Body of pancreas (tissue), 4 donors: ENCODE data around the gene RNF225. TPM values are rescaled to one million over a fixed set of nuclear protein-coding genes. Genes with fewer than 3 reads are reported as not detected.
A peak's percentile ranks its signal among the peaks of the same experiment; 100 is the strongest.

Source experiments
- ATAC-seq: fragments of 150-250 bp; one replicate; pipeline ENCODE4 v1.9.1; 2016
- DNase-seq, 4 donors: peaks; one replicate each; pipeline ENCODE4 v3.0.0-alpha.2; 2019
- H3K27ac ChIP-seq, 4 donors: fragments of 200-600 bp; sonication (generic); 1 replicate in 3 of 4; 2 replicates in 1 of 4; pipeline versions ENCODE4 v1.5.1 to v1.6.1; 2016 to 2019; ENCODE audit warnings: mild to moderate bottlenecking in 1 of 4, mixed read lengths in 1 of 4, moderate library complexity in 1 of 4
- H3K27me3 ChIP-seq, 2 donors: fragments of 200-600 bp; sonication (generic); one replicate each; pipeline ENCODE4 v1.6.0; 2016; ENCODE audit warnings: mild to moderate bottlenecking in 1 of 2
- H3K36me3 ChIP-seq, 2 donors: fragments of 200-600 bp; sonication (generic); replicated peaks in 1 of 2; 2 replicates each; pipeline ENCODE4 v1.5.1; 2016; ENCODE audit warnings: low read depth in 2 of 2; ENCODE audit not compliant: insufficient read depth in 1 of 2
- H3K4me1 ChIP-seq: fragments of 200-600 bp; sonication (generic); one replicate; pipeline ENCODE4 v1.6.0; 2016
- H3K4me3 ChIP-seq, 2 donors: fragments of 200-600 bp; sonication (generic); 1 replicate in 1 of 2; 2 replicates in 1 of 2; pipeline ENCODE4 v1.5.1; 2016 to 2019
- H3K9me3 ChIP-seq, 3 donors: fragments of 200-600 bp; sonication (generic); 1 replicate in 2 of 3; 2 replicates in 1 of 3; pipeline ENCODE4 v1.5.1; 2016
- POLR2A ChIP-seq, 3 donors: fragments of 450-650 bp; IDR thresholded peaks; one replicate each; pipeline ENCODE4 v1.6.1; 2016; ENCODE audit warnings: antibody characterized with exemption in 3 of 3, mild to moderate bottlenecking in 2 of 3
- WGBS, 2 donors: methylation state at CpG; one replicate each; pipeline ENCODE4 v1.1.5; 2017; 5-methylcytosine and 5-hydroxymethylcytosine counted together
- intact Hi-C: fragments of 100-400 bp; cut with DNase I; formaldehyde crosslinking; loops from one replicate; pipeline ENCODE4 v1.15.1; 2023
- total RNA-seq, 2 donors: library from RNA; depleted of rRNA; stranded (reverse); fragments of >200 nt; gene quantifications; one replicate each; pipeline ENCODE4 v1.1.0, GENCODE V29; 2016
- TF ChIP-seq, protein P1 (sequence below), 7 experiments: fragments of 450-650 bp in 4 of 7; fragments of 200-600 bp in 3 of 7; sonication (generic) in 3 of 7; IDR thresholded peaks; one replicate each; pipeline ENCODE4 v1.5.1; 2016 to 2019; ENCODE audit warnings: antibody characterized with exemption in 7 of 7

Gene RNF225
- total RNA-seq, 2 donors from 2014 or later = not detected

GRCh38 chr19:58388175-58388526, 7.3 kb upstream of the RNF225 start:
- Histone ChIP-seq H3K4me1 (peaks cover 54% of the 10 kb centered on the region), H3K4me3 (peak overlapping the region in 1 of 2 donors; percentile 91), H3K27me3 (no peaks in the 10 kb centered on the region), H3K36me3 (peaks cover 5 to 12% of the 10 kb centered on the region in 2 donors), H3K9me3 (no peaks in the 10 kb centered on the region), H3K27ac (no peak overlapping the region)
- intact Hi-C loops = no loop called here
- TF ChIP-seq, protein P1, sequence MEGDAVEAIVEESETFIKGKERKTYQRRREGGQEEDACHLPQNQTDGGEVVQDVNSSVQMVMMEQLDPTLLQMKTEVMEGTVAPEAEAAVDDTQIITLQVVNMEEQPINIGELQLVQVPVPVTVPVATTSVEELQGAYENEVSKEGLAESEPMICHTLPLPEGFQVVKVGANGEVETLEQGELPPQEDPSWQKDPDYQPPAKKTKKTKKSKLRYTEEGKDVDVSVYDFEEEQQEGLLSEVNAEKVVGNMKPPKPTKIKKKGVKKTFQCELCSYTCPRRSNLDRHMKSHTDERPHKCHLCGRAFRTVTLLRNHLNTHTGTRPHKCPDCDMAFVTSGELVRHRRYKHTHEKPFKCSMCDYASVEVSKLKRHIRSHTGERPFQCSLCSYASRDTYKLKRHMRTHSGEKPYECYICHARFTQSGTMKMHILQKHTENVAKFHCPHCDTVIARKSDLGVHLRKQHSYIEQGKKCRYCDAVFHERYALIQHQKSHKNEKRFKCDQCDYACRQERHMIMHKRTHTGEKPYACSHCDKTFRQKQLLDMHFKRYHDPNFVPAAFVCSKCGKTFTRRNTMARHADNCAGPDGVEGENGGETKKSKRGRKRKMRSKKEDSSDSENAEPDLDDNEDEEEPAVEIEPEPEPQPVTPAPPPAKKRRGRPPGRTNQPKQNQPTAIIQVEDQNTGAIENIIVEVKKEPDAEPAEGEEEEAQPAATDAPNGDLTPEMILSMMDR (IDR thresholded peaks at IDR 0.05) = no peak
- no peak for TF ChIP-seq POLR2A (IDR thresholded peaks at IDR 0.05)
- DNase-seq (no peak), ATAC-seq (no peak)
- WGBS, 2 donors = 52 to 56% methylated on average over 2 to 3 of the region's 3 CpGs

- Histone ChIP-seq H3K36me3 (peaks cover 17 to 23% of the 10 kb centered on the region in 2 donors), H3K9me3 (no peaks in the 10 kb centered on the region), H3K4me3 (no peak overlapping the region), H3K27me3 (no peaks in the 10 kb centered on the region), H3K4me1 (peaks cover 43% of the 10 kb centered on the region), H3K27ac (no peak overlapping the region)
- intact Hi-C loops = no loop called here
- ATAC-seq (no peak), DNase-seq (no peak)
- TF ChIP-seq, protein P1 (IDR thresholded peaks at IDR 0.05) = no peak
- no peak for TF ChIP-seq POLR2A (IDR thresholded peaks at IDR 0.05)
- 85 to 92% methylated on average over 9 to 26 of the region's 26 CpGs for WGBS, 2 donors
Observed at GRCh38 chr19:58392945-58393724, 2.3 kb upstream of the RNF225 start.

DNA sequence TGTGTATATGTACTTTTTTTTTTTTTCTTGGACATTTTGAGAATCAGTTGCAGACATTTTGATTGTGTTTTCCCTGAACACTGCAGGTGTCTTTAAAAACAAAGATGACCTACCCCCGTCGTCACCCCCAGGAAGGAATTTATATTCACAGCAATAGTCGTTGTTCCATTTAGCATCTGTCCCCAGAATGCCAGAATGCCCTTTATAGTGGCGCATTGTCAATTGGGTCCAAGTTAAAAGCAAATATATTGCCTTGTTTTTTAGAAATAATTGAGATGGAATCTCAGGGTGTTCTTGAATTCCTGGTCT, 1.8 kb upstream of the RNF225 start:
- H3K27ac ChIP-seq = no peak overlapping the region
- H3K36me3 ChIP-seq = peaks cover 17 to 23% of the 10 kb centered on the region in 2 donors
- DNase-seq = no peak
- WGBS, 2 donors = 80 to 87% methylated on average over 4 of the region's 4 CpGs
- H3K9me3 ChIP-seq = no peaks in the 10 kb centered on the region
- no peak for ATAC-seq
- intact Hi-C loops = no loop called here
- peaks cover 37% of the 10 kb centered on the region for H3K4me1 ChIP-seq
- H3K27me3 ChIP-seq = no peaks in the 10 kb centered on the region
- TF ChIP-seq, protein P1 (IDR thresholded peaks at IDR 0.05) = no peak
- no peak for TF ChIP-seq POLR2A (IDR thresholded peaks at IDR 0.05)
- no peak overlapping the region for H3K4me3 ChIP-seq

- no peak for DNase-seq
- H3K9me3 ChIP-seq = no peaks in the 10 kb centered on the region
- ATAC-seq = no peak
- H3K4me3 ChIP-seq = no peak overlapping the region
- peaks cover 30% of the 10 kb centered on the region for H3K4me1 ChIP-seq
- H3K36me3 ChIP-seq = peaks cover 17 to 23% of the 10 kb centered on the region in 2 donors
- H3K27me3 ChIP-seq = no peaks in the 10 kb centered on the region
- WGBS, 2 donors = 72% methylated on average over 3 of the region's 3 CpGs; no CpG with 5 or more reads in 1 of the 2 donors
- no peak for TF ChIP-seq POLR2A (IDR thresholded peaks at IDR 0.05)
- TF ChIP-seq, protein P1 (IDR thresholded peaks at IDR 0.05) = no peak
- no peak overlapping the region for H3K27ac ChIP-seq
- intact Hi-C loops = no loop called here
Observed at GRCh38 chr19:58394821-58395219, 636 bp upstream of the RNF225 start.
